D721Med (cell line): Measurements from ENCODE around the gene LRP4.

ENCODE experiments used
- DNase-seq: peaks from one replicate; pipeline ENCODE4 v3.0.0; 2011; ENCODE audit warnings: low spot score; ENCODE audit not compliant: insufficient read length
- FAIRE-seq: peaks from 2 replicates; lab custom pipeline; 2011; peaks lifted over from hg19 to GRCh38; lab: Jason Lieb, UNC
- CTCF ChIP-seq: IDR thresholded peaks from 2 replicates; pipeline ENCODE4 v1.5.1; 2012; ENCODE audit warnings: mild to moderate bottlenecking, control low read depth; ENCODE audit not compliant: insufficient read depth; ENCODE audit errors: missing control alignments

LRP4 gene

DNA sequence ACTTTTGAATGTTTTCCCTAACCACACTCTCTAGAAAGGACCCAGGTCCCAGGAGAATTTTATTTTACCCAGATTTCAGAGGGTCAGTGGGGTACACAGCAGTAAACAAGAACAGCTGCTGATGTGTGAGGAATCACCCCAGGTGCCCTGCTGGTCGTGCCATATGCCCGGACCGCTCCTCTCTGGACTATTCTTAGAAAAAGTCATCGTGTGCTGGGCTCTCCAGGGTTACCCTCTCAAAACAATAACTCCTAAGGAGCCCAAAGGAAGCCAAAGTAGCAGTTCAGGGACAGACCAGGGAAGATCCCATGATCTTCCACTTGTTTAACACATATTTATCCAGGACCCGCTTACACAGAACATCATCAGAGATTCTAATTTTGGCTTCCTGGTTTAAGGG, 29.7 kb downstream of the LRP4 start:
- FAIRE-seq (no peak), DNase-seq (no peak)
- no peak for TF ChIP-seq CTCF

DNA sequence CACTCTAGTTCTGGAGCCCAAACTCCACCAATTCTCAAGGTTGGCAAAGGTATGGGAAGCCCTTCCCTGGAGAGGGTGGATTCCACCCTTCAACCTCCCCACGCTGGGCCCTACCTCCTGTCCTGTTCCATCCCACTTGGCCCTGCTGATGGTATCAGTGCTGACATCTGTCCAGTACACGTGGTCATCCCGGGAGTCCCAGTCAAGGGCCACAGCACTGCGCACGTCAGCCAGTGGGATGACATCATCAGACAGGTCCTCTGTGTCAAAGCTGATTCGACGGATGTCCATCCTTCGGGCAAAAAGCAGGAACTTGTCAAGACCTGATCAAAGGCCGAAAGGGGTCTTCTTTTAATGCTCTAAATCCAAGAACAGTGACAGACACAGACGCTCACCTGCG, 32.1 kb downstream of the LRP4 start:
- DNase-seq, result no peak
- FAIRE-seq, result no peak
- TF ChIP-seq CTCF, result no peak

DNA sequence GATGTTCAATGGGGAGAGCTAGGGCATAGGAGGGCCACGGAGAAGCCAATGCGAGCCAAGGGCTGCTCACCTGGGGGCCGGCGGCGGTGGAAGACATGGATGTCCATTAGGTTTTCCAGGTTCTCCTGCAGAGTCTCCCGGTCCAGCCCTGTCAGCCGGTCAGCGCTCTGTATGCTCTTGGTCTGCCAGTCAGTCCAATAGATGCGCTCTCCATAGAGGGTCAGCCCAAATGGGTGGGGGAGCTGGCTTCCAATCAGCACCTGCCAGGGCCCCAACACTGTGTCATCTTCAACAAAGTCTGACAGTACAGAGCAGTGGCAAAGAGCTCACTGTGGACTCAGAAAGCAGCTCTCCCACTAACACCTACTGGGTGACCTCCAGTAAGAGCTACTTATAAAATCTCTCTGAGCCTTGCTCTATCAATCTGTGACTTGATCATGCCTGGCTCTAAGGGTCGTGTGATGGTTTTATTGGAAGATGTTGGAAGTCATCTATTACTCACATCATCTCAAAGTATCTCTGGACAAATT, 39.2 kb downstream of the LRP4 start:
- no peak for FAIRE-seq
- no peak for DNase-seq
- TF ChIP-seq CTCF, result no peak

DNA sequence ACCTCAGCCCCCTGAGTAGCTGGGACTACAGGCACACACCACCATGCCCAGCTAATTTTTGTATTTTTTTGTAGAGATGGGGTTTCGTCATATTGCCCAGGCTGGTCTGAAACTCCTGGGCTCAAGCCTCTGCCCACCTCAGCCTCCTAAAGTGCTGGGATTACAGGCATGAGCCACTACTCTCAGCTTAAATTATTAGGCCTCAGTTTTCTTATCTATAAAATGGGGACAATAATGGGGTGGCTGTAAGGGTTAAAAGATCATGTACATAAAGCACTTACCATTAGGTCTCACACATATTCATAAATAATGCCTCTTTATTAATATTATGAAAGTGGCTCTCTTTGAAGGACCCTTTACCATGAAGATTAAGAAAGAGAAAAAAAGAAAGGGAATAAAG, 40.8 kb downstream of the LRP4 start:
- TF ChIP-seq CTCF, result no peak
- DNase-seq (no peak), FAIRE-seq (no peak)

DNA sequence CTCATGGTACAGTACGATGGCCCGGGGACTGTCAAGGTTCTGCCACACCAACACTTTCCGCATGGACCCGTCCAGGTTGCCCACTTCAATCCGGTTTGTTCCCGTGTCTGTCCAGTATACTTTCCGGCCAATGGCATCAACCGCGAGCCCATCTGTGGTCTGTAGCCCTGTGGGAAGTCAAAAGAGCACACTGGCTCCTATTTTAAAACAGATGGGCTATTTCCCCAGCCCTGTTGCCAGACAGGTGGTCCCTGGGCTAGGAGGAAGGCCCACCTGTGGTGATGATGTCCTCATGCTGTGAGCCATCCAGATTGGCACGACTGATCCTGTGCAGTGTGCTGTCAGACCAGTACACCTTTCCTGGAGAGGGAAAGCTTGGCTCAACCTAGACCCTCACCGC, 41.9 kb downstream of the LRP4 start:
- FAIRE-seq, result no peak

DNA sequence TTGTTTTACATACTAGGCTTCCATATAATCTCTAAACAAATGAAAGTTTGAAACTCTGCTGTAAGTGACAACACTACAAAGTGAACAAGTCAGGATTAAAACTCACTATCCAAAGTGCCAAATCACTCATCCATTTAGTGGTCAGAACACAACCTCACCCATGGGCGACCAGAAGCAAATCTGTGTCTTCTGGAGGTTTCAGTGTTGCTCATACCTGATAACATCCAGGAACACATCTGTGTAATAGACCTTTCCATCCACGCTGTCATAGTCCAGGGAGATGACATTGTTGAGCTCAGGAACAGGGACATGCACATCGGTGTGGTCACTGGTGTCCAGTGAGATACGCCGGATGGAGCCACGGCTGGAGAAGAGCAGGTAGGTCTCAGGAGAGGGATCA, 43.8 kb downstream of the LRP4 start:
- TF ChIP-seq CTCF, result no peak
- FAIRE-seq (no peak), DNase-seq (no peak)

More for the DNA sequence above, 41.9 kb downstream of the LRP4 start:
- no peak for DNase-seq
- TF ChIP-seq CTCF, result no peak

- TF ChIP-seq CTCF, result no peak
- FAIRE-seq, result no peak
- DNase-seq, result no peak
These were observed 49.4 kb downstream of the LRP4 start for GRCh38 chr11:46868912-46869311.
